GM19328 (cell line): ENCODE measurements around the gene RPEL1.
"Not testable (repeated sequence)": the region's sequence is repeated elsewhere in the genome, so short reads cannot be mapped to it uniquely, and the experiment has no call there.

Experiments
- ATAC-seq: cut with Tn5 transposase; IDR thresholded peaks from one replicate; pipeline ENCODE4 v1.9.1; 2021; ENCODE audit warnings: mild to moderate bottlenecking, moderate library complexity; ENCODE audit not compliant: unreplicated experiment

RPEL1 gene

DNA sequence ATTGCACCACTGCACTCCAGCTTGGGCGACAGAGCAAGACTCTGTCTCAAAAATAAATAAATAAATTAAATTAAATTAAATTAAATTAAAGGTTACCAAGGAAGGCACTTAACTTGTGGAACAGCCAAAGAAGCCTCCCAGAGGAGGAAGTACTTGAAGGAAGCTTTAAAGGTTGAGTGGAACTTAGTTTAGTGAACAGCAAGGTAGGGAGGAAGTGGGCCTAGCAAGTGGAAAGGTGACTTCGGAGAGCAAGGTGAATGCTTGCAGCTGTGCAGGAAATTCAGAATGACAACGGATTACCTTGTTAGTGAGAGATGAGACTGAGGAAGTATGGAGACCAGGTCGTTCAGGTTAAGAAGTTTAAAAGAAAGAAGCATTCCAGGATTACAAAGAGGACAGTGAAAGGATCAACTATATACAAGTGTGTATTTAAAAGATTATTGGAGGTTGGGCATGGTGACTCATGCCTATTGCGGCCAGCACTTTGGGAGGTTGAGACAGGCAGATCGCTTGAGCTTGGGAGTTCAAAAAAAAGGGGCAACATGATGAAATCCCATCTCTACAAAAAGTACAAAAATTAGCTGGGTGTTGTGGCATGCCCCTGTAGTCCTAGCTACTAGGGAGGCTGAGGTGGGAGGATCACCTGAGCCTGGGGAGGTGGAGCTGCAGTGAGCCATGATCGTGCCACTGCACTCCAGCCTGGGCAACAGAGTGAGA is 12.8 kb upstream of the RPEL1 start:
- ATAC-seq: no peak

DNA sequence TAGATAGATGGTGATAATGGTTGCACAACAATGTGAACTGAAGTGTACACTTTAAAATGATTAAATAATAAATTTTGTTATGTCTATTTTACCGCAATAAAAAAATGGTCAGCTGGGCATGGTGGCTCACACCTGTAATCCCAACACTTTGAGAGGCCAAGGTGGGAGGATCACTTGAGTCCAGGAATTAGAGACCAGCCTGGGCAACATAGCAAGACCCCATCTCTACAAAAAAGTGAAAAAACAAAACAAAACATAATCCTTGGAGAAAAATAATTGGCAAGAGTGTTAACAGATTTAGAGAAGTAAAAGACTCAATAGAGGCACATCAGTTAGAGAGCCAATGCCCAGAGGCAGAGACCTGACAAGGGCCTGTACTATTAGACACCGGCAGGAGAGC is 9.9 kb upstream of the RPEL1 start:
- ATAC-seq: no peak

DNA sequence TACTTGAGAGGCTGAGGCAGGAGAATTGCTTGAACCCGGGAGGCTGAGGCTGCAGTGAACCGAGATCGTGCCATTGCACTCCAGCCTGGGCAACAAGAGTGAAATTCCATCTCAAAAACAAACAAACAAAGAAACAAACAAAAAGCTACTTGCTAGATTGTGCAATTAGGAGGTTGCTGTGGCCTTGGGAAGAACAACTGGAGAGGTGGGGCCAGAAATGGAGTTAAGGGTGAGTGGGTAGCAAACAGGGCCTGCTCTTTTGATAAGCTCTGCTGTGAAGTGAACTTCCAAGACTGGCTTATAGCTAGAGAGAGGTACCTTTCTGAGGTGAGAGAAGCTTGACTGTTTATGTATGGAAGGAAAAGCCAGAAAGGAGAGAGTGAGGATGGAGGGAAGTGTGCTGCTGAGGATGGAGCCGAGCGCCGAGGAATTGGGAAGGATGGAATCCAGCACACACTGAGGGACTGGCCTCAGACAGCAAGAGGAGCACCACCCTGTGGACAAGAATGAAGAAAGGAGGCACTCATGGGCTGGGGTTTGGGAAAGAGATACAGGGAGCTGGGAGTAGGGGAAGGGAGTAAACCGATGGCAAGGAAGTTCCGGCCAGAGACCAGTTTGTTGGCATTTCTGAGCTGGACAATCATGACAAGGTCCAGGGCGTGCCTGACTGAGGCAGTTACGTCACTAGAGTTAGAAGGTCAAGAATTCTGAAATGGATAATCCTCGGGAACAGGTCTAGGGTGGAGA is 7.0 kb upstream of the RPEL1 start:
- ATAC-seq: no peak

DNA sequence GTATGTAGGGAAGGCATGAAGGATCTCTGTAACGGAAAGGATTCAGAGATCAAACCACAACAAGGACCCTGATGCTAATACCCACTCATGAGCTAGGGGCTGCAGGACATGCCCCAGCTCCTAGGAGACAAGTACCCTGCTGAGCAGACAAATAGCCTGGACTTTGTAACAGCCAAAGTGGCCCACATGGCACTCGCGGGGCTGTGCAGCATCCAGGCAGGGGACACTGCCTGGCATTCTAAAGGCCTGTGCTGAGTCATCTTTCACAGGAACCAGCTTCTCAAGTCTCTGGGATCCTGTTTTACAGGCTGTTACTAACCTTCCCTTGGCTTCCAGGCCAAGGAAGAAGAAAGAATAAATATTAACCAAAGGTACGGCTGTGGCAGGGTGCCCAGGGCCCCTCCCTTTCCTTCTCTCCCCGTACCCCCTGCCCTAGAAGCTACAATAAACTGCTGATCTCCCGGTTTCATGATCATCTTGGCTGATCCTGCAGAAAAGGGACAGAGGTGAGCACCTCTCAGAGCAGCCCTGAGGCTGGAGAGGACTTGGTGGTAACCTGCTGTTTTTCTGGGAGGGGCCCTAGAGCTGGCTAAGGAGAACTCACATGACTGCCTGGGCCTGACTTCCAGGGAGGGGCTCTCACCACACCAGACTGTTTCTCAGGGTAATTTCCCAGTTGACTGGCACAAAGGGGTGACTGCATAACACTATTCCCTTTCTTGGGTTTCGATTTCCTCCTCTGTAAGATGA is 4.2 kb upstream of the RPEL1 start:
- ATAC-seq: no peak

DNA sequence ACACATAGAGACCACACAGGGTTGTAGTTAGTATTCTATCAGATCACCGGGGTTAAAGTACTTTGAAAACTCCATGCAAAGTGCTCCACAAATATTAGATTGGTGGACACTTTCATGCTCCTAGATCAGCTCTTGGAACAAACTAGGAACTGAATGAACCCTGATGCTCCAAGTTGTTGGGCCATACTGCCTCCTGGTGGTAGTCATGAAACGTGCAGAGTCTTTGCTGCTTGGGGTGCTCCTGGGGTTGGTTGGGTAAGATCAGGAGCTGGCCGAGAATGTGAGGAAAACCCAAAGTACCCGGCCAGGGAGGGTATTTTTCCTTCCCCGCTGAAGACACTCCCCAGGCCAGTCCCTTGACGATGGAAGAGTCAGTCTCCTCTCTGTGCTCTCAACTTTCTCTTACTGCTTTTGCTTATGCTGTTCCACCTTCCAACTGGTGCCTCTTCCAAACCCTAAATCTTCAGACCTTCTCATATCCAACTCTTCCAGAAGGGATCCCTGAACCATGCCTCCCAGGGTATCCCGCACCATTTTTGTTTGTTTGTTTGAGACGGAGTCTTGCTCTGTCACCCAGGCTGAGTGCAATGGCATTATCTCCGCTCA is 918 bp upstream of the RPEL1 start:
- ATAC-seq: no peak

DNA sequence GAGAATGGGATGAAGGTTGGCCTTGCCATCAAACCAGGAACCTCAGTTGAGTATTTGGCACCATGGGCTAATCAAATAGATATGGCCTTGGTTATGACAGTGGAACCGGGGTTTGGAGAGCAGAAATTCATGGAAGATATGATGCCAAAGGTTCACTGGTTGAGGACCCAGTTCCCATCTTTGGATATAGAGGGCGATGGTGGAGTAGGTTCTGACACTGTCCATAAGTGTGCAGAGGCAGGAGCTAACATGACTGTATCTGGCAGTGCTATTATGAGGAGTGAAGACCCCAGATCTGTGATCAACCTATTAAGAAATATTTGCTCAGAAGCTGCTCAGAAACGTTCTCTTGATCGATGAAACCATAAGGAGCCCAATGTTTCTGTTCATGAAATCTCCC is 637 bp downstream of the RPEL1 start:
- no peak for ATAC-seq

DNA sequence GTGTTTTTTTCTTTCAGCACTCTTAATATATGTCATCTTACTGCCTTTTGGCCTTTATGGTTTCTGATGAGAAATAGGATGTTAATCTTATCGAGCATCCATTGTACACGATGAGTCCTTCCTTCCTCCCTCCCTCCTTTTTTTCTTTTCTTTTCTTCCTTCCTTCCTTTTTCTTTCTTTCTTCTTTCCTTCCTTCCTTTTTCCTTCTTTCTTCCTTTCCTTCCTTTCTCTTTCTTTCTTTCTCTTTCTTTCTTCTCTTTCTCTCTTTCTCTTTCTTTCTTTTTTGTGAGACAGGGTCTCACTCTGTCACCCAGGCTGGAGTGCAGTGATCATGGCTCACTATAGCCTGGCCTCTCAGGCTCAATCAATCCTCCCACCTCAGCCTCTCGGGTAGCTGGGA is 8.4 kb downstream of the RPEL1 start:
- no peak for ATAC-seq

DNA sequence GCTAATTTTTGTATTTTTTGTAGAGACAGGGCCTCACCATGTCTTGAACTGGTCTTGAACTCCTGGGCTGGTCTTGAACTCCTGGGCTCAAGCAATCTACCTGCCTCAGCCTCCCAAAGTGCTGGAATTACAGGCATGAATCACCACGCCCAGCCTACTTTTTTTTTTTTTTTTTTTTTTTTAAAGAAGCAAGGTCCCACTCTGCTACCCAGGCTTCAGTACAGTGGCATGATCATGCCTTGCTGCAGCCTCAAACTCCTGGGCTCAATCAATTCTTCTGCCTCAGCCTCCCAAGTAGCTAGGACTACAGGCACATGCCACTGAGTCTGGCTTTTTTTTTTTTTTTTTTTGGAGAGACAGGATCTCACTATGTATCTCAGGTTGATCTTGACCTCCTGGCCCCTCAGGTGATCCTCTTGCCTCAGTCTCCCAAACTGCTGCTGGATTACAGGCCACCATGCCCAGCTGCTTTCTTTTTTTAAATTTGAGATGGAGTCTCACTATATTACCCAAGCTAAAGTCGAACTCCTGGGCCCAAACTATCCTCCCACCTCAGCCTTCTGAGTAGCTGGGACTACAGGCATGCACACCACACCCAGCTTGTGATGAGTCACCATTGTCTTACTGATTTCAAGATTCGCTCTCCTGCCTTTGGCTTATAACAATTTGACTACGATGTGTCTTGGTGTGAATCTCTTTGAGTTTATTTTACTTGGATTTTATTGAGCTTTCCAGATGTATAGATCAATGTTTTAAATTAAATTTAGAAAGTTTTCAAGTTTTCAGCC is 9.0 kb downstream of the RPEL1 start:
- no peak for ATAC-seq

DNA sequence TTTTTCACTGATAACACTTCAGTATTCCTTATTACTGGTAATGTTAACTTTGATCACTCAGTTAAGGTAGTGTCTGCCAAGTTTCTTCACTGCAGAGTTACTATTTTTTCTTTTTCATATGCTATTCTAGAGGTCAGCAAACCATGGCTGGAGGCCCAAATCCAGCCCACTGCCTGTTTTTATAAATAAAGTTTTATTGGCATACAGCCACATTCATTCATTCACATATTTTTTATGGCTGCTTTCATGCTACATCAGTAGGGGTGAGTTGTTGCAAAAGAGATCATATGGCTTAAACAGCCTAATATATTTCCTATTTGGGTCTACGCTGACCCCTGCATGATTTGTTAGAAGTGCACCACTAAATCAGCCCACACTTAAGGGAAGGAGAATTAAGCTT is 10.9 kb downstream of the RPEL1 start:
- ATAC-seq: no peak

DNA sequence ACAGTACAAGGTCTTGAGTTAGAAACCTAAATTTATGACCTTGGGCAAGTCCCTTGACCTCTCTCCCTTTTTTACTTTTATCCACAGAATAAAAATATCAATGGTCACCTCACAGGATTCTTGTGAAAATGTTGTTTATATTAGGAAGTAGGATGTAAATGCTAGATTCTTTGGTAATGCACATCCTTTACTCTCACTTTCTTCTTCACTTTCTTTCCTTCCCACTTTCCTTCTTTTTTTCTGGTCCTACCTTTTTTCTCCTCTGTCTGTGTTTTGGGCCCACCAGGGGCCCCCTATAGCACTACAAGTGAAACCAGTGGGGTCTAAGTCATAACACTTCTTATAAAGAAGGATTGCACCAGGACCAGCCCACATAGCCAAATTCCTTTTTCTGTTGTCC is 12.1 kb downstream of the RPEL1 start:
- ATAC-seq: no peak

DNA sequence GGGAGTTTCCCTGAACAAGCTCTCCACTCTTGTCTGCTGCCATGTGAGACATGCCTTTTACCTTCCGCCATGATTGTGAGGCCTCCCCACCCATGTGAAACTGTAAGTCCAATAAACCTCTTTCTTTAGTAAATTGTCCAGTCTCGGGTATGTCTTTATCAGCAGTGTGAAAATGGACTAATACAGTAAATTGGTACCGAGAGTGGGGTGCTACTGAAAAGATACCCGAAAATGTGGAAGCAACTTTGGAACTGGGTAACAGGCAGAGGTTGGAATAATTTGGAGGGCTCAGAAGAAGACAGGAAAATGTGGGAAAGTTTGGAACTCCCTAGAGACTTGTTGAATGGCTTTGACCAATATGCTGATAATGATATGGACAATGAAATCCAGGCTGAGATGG is 13.2 kb downstream of the RPEL1 start:
- not testable (repeated sequence) for ATAC-seq

DNA sequence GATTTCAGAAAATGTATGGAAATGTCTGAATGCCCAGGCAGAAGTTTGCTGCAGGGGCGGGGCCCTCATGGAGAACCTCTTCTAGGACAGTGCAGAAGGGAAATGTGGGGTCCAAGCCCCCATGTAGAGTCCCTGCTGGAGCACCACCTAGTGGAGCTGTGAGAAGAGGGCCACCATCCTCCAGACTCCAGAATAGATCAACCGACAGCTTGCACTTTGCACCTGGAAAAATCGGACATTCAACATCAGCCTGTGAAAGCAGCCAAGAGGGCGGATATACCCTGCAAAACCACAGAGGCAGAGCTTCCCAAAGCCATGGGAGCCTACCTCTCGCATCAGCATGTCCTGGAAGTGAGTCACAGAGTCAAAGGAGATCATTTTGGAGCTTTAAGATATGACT is 14.3 kb downstream of the RPEL1 start:
- no peak for ATAC-seq

DNA sequence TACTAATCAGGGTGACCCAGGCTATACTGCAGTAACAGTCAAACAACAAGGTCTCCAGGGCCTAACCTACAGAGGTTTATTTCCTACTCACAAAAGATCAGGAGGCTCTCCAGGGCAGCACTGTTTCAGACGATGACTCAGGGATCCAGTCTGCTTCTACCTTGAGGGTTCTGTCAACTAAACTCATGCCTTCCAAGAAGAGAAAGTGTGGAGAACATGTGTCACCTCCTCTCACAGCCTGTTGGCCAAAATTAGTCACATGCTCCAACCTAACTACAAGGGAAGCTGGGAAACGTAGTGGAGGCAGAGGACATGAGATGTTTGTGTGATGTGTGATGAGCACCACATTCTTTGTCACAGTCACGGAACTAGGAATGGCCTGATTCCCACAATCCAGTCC is 16.5 kb downstream of the RPEL1 start:
- no peak for ATAC-seq

DNA sequence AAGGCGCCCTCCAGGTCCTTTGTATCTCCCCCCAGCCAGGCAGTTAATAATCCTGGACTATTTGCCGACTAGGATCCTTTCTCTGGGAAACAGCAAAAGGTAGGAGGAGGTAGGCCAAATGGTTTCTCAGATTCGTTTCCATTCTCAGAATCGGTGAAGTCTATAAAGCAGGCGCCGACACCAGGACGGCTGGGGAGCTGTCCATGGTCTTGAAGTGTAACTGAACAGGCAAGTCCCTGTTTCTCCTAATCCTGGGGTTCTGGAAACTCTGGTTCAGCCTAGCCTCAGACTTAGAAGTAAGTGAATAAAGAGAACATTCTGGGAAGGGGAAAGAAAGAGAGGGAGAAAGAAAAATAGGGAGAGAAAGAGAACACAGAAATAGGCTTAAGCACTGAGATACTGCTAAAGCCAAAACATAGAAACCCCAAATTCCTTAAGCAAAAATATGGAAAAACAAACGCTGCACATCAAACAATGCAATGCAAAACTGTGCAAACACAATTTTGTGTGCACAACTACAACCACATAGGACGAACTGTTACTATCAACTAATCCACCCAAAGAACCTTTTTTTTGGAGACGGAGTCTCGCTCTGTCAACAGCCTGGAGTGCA is 20.1 kb downstream of the RPEL1 start:
- ATAC-seq: no peak

DNA sequence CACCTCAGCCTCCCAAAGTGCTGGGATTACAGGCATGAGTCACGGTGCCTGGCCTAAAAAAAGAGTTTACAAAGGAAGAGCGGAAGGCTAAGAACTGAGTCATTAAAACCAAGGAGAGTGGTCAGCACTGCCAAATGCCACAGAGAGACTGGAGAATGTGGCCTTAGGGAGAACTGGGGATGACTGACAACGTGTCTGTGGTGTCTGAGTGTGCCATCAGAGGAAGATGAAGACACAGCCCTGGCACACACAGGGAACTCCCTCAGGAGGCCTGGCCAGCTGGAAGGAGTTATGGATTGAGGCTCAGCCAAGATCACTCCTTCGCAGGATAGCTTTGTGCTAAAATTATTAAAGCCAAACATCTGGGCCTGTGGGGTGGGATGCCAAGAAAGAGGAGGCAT is 27.4 kb downstream of the RPEL1 start:
- ATAC-seq: no peak

DNA sequence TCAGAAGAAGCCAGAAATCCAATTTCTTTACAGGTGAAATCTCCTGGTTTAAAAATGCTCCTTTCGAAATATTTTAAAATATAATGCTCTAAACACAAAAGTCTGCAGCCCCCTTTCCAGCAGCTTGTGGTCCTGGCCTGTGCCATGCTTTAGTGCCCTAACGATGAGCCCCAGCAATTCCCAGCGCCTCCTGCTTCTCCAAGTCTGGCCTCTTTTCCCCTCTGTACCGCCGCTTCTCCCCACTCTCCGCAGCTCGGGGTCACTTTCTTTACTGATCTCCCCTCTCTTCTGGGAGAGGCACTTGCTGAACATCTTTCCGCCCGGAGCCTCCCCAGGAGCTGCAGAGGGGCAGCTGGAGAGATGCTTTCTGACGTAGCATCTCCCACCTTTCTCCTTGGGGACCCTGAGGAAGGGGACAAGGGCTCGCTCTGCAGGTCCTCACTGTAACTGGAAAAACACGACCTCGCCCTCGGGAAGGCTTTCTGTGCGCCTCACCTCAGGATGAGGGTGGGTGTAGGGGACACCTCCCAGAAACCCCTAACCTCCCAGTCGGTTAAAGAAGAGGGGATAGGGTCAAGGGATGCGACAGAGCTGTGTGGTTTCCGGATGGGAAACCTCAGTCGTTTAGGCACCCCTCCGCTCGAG is 30.7 kb downstream of the RPEL1 start:
- ATAC-seq: no peak

DNA sequence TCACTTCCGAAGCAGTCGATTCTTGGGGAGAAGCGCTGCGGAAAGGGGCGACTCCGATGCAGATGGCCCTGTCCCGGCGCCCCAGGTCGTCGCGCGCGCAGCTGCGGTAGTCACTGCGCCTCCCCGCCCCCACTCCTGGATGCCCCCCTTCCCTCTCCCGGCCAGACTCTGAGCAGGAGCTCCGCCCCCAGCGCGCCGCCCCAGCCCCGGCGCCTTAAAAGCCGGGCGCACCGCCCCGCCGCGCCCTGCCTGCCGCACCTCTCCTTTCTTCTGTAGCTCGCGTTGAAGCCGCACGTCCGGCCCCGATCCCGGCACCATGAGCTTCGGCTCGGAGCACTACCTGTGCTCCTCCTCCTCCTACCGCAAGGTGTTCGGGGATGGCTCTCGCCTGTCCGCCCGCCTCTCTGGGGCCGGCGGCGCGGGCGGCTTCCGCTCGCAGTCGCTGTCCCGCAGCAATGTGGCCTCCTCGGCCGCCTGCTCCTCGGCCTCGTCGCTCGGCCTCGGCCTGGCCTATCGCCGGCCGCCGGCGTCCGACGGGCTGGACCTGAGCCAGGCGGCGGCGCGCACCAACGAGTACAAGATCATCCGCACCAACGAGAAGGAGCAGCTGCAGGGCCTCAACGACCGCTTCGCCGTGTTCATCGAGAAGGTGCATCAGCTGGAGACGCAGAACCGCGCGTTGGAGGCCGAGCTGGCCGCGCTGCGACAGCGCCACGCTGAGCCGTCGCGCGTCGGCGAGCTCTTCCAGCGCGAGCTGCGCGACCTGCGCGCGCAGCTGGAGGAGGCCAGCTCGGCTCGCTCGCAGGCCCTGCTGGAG is 31.4 kb downstream of the RPEL1 start, which contains the start of gene INA:
INA (plus strand) TSS at position 243 of the 817 bp plus-strand sequence; CDS start at position 317, 74 bp downstream.
- no peak for ATAC-seq

DNA sequence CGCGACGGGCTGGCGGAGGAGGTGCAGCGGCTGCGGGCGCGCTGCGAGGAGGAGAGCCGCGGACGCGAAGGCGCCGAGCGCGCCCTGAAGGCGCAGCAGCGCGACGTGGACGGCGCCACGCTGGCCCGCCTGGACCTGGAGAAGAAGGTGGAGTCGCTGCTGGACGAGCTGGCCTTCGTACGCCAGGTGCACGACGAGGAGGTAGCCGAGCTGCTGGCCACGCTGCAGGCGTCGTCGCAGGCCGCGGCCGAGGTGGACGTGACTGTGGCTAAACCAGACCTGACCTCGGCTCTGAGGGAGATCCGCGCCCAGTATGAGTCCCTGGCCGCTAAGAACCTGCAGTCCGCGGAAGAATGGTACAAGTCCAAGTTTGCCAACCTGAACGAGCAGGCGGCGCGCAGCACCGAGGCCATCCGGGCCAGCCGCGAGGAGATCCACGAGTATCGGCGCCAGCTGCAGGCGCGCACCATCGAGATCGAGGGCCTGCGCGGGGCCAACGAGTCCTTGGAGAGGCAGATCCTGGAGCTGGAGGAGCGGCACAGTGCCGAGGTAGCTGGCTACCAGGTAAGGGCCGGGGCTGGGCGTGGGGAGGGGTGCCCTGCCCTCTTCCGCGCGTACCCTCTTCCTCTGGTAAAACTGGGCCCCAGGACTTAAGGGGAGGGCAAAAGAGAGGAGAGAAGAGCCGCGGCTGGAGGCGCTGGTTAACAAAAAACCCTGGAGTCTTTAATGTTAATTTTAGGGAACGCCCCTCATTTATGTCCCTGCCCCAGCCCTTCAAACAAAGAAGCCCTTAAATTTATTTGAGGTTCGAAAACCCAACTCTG is 32.2 kb downstream of the RPEL1 start:
- no peak for ATAC-seq
